ENCODE data around the gene THRAP3. TPM values are rescaled to one million over a fixed set of nuclear protein-coding genes. Genes with fewer than 3 reads are reported as not detected.

THRAP3 gene
- total and polyA plus RNA-seq, 2 experiments from 2014 or later = 127 to 161 TPM

DNA sequence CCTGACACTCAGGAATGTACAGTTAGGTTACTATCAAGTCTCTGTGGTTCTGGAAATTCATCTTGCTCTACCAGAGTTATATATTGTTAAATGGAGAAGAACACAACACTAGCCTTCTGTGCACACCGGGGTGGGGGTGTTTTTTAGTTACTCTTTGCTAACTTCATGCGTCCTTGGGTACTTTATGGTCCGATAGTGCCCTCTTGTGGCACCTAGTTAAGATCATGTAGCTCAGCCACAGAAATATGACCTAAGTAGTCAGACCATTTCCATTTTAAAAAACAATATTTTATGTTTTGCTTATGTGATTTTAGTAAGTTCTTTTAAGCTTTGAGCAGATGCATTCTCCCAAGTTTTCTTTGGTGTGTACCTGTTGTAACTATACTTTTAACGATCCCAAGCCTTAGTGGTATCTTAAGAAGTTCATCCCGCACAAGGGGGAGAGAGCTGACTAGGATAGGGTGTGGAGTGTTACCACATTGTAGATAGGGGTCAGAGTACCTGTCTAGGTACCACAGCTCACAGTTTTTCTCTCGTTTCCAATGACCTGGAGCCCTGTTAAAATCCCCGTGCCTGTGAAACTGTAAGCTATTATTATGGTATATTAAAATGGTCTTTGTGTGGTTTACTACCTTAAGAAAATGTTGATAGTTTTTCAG, 61.3 kb downstream of the THRAP3 start:
- no peaks in the 10 kb centered on the region for H3K9me3 Mint-ChIP-seq
- Histone ChIP-seq H3K79me2 (replicated peaks; ENCODE audit: insufficient read depth) (peaks cover 31% of the 10 kb centered on the region), H3K4me2 (no peak overlapping the region), H3K9me2 (ENCODE audit: insufficient read depth) (no peaks in the 10 kb centered on the region), H2AFZ (no peak overlapping the region), H3K27me3 (ENCODE audit: insufficient read depth) (no peaks in the 10 kb centered on the region), H3F3A (replicated peaks; ENCODE audit: low read depth) (peaks cover 23% of the 10 kb centered on the region), H3K27ac (ENCODE audit: low read depth) (no peak overlapping the region), H4K20me1 (replicated peaks; ENCODE audit: insufficient read depth) (peaks cover 29% of the 10 kb centered on the region), H3K4me3 (no peak overlapping the region), H3K4me1 (ENCODE audit: insufficient read depth) (no peaks in the 10 kb centered on the region), H3K36me3 (ENCODE audit: insufficient read depth) (peaks cover 41% of the 10 kb centered on the region)
- H3K27me3 Mint-ChIP-seq (ENCODE audit: insufficient read depth, low read depth, poor library complexity) = peaks cover 3% of the 10 kb centered on the region
- peaks cover 67% of the 10 kb centered on the region for H3K36me3 Mint-ChIP-seq (ENCODE audit: low read depth)
- DNase-seq (ENCODE audit: low spot score) (peak; percentile 93), ATAC-seq (peak; percentile 93)
- H3K27ac Mint-ChIP-seq = no peak overlapping the region
- H3K4me3 Mint-ChIP-seq = no peak overlapping the region
- TF ChIP-seq, protein P1, sequence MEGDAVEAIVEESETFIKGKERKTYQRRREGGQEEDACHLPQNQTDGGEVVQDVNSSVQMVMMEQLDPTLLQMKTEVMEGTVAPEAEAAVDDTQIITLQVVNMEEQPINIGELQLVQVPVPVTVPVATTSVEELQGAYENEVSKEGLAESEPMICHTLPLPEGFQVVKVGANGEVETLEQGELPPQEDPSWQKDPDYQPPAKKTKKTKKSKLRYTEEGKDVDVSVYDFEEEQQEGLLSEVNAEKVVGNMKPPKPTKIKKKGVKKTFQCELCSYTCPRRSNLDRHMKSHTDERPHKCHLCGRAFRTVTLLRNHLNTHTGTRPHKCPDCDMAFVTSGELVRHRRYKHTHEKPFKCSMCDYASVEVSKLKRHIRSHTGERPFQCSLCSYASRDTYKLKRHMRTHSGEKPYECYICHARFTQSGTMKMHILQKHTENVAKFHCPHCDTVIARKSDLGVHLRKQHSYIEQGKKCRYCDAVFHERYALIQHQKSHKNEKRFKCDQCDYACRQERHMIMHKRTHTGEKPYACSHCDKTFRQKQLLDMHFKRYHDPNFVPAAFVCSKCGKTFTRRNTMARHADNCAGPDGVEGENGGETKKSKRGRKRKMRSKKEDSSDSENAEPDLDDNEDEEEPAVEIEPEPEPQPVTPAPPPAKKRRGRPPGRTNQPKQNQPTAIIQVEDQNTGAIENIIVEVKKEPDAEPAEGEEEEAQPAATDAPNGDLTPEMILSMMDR (conservative IDR thresholded peaks at IDR 0.05; ENCODE audit: low read depth in 2 of 2) = peak; percentile 78 to 83
- TF ChIP-seq STAT1 (IDR thresholded peaks at IDR 0.05; ENCODE audit: unreplicated experiment) = no peak
- H3K4me1 Mint-ChIP-seq = no peaks in the 10 kb centered on the region; the same call in 2 of the 3 replicates

DNA sequence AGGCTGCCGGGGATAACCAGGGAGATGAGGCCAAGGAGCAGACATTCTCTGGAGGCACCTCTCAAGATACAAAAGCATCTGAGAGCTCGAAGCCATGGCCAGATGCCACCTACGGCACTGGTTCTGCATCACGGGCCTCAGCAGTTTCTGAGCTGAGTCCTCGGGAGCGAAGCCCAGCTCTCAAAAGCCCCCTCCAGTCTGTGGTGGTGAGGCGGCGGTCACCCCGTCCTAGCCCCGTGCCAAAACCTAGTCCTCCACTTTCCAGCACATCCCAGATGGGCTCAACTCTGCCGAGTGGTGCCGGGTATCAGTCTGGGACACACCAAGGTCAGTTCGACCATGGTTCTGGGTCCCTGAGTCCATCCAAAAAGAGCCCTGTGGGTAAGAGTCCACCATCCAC, 62.6 kb downstream of the THRAP3 start:
- no peaks in the 10 kb centered on the region for H3K9me2 ChIP-seq (ENCODE audit: insufficient read depth)
- H3K27ac ChIP-seq (ENCODE audit: low read depth) = no peak overlapping the region
- no peak overlapping the region for H3K4me2 ChIP-seq
- H3F3A ChIP-seq (replicated peaks; ENCODE audit: low read depth) = peaks cover 23% of the 10 kb centered on the region
- H3K79me2 ChIP-seq (replicated peaks; ENCODE audit: insufficient read depth) = peaks cover 26% of the 10 kb centered on the region
- ATAC-seq (no peak), DNase-seq (ENCODE audit: low spot score) (no peak)
- no peak overlapping the region for H3K27ac Mint-ChIP-seq
- H3K36me3 Mint-ChIP-seq (ENCODE audit: low read depth) = peaks cover 77% of the 10 kb centered on the region
- H3K4me3 ChIP-seq = no peak overlapping the region
- H4K20me1 ChIP-seq (replicated peaks; ENCODE audit: insufficient read depth) = peaks cover 25% of the 10 kb centered on the region
- no peaks in the 10 kb centered on the region for H3K27me3 ChIP-seq (ENCODE audit: insufficient read depth)
- H3K9me3 Mint-ChIP-seq = no peaks in the 10 kb centered on the region
- H3K4me3 Mint-ChIP-seq = no peak overlapping the region
- H3K4me1 Mint-ChIP-seq = no peaks in the 10 kb centered on the region; the same call in 2 of the 3 replicates
- TF ChIP-seq EZH2phosphoT487 (IDR thresholded peaks at IDR 0.05; ENCODE audit: unreplicated experiment) = no peak
- TF ChIP-seq, protein P2, sequence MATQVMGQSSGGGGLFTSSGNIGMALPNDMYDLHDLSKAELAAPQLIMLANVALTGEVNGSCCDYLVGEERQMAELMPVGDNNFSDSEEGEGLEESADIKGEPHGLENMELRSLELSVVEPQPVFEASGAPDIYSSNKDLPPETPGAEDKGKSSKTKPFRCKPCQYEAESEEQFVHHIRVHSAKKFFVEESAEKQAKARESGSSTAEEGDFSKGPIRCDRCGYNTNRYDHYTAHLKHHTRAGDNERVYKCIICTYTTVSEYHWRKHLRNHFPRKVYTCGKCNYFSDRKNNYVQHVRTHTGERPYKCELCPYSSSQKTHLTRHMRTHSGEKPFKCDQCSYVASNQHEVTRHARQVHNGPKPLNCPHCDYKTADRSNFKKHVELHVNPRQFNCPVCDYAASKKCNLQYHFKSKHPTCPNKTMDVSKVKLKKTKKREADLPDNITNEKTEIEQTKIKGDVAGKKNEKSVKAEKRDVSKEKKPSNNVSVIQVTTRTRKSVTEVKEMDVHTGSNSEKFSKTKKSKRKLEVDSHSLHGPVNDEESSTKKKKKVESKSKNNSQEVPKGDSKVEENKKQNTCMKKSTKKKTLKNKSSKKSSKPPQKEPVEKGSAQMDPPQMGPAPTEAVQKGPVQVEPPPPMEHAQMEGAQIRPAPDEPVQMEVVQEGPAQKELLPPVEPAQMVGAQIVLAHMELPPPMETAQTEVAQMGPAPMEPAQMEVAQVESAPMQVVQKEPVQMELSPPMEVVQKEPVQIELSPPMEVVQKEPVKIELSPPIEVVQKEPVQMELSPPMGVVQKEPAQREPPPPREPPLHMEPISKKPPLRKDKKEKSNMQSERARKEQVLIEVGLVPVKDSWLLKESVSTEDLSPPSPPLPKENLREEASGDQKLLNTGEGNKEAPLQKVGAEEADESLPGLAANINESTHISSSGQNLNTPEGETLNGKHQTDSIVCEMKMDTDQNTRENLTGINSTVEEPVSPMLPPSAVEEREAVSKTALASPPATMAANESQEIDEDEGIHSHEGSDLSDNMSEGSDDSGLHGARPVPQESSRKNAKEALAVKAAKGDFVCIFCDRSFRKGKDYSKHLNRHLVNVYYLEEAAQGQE (IDR thresholded peaks at IDR 0.05; ENCODE audit: unreplicated experiment) = no peak
- no peak for TF ChIP-seq STAT1 (IDR thresholded peaks at IDR 0.05; ENCODE audit: unreplicated experiment)
- no peak for TF ChIP-seq NANOG (IDR thresholded peaks at IDR 0.05; ENCODE audit: borderline replicate concordance)
- TF ChIP-seq ZNF114 (CRISPR knock-in tag; IDR thresholded peaks at IDR 0.05) = no peak
- TF ChIP-seq, protein P1 (conservative IDR thresholded peaks at IDR 0.05; ENCODE audit: low read depth in 2 of 2) = no peak
- no peak overlapping the region for H2AFZ ChIP-seq
- peaks cover 3% of the 10 kb centered on the region for H3K27me3 Mint-ChIP-seq (ENCODE audit: insufficient read depth, low read depth, poor library complexity)
- H3K4me1 ChIP-seq (ENCODE audit: insufficient read depth) = no peaks in the 10 kb centered on the region
- peaks cover 53% of the 10 kb centered on the region for H3K36me3 ChIP-seq (ENCODE audit: insufficient read depth)
